Ovary (tissue), 9 donors: ENCODE measurements around the gene TBX20. TPM values are rescaled to one million over a fixed set of nuclear protein-coding genes. Genes with fewer than 3 reads are reported as not detected.

Experiments used
- DNase-seq, 5 donors: peaks; one replicate each; pipeline ENCODE4 v3.0.0-alpha.2; 2019 to 2020
- H3K27ac ChIP-seq, 2 donors: fragments of 200-600 bp; one replicate each; pipeline versions ENCODE4 v1.5.1 to v1.8.0; 2019 to 2022
- H3K27me3 ChIP-seq: fragments of 200-600 bp; one replicate; pipeline ENCODE4 v1.8.0; 2022
- H3K36me3 ChIP-seq: fragments of 200-600 bp; sonication (generic); one replicate; pipeline ENCODE4 v1.5.1; 2019
- H3K4me1 ChIP-seq: one replicate; pipeline ENCODE4 v1.8.1; 2013; ENCODE audit warnings: mild to moderate bottlenecking, moderate library complexity; ENCODE audit not compliant: insufficient read depth
- H3K4me3 ChIP-seq: fragments of 200-600 bp; sonication (generic); one replicate; pipeline ENCODE4 v1.5.1; 2017
- H3K9me3 ChIP-seq, 2 donors: fragments of 200-600 bp in 1 of 2; sonication (generic) in 1 of 2; one replicate each; pipeline versions ENCODE4 v1.5.1 to v1.8.1; 2013 to 2019; ENCODE audit warnings: mild to moderate bottlenecking in 1 of 2, moderate library complexity in 1 of 2
- CTCF ChIP-seq, 3 donors: fragments of 450-650 bp in 2 of 3; fragments of 200-600 bp in 1 of 3; IDR thresholded peaks; one replicate each; pipeline versions ENCODE4 v1.5.1 to v1.8.0; 2016 to 2022; ENCODE audit warnings: antibody characterized with exemption in 3 of 3, mild to moderate bottlenecking in 1 of 3
- EP300 ChIP-seq: sonication (generic); formaldehyde crosslinking; IDR thresholded peaks from one replicate; pipeline ENCODE4 v1.6.1; 2017; ENCODE audit warnings: antibody characterized with exemption
- POLR2A ChIP-seq: fragments of 450-650 bp; IDR thresholded peaks from one replicate; pipeline ENCODE4 v1.6.1; 2017; ENCODE audit warnings: antibody characterized with exemption, mild to moderate bottlenecking, moderate library complexity
- WGBS, 3 donors: extraction: QIAGEN DNeasy Blood & Tissue Kit in 1 of 3; methylation state at CpG; one replicate each; pipeline versions ENCODE4 v1.1.5 to v1.1.7; 2013 to 2017; 5-methylcytosine and 5-hydroxymethylcytosine counted together
- intact Hi-C, 4 donors: fragments of 100-400 bp; cut with DNase I; formaldehyde crosslinking; loops; one replicate each; pipeline versions ENCODE4 v1.11.0 to v1.15.1; 2022 to 2023
- polyA plus RNA-seq, 2 donors: library from polyadenylated mRNA; stranded (reverse); fragments of 200-250 nt in 1 of 2; fragments of 350-450 nt in 1 of 2; fragmentation: Illumina TruSeq in 1 of 2; extraction: RNeasy Lipid Tissue Mini Kit (QIAGEN cat#74804) in 1 of 2; gene quantifications; one replicate each; pipeline ENCODE4 v1.2.3, GENCODE V29; 2013 to 2014
- total RNA-seq, 7 donors: library from RNA; depleted of rRNA in 2 of 7; stranded (reverse); fragments of >200 nt in 2 of 7; fragmentation: NEBNext Ultra II Directional in 3 of 7; extraction: Animal tissue kit (Norgen Biotek cat#: 25700) in 3 of 7; gene quantifications; one replicate each; pipeline versions ENCODE4 v1.1.0 to v1.2.4, GENCODE V29; 2016 to 2023
- donor health status: DM: no; HTN: no; CAD: no; lungs with moderate emphysema.
- donor health status: DM: no; HTN: no; CAD: no.
- donor health status: Bipolar disorder and iron deficiency.
- donor health status: DM: yes; HTN: yes; CAD: no.
- donor health status: DM: no; HTN: no; CAD: no.
- donor health status: DM: yes; HTN: yes; CAD: no.

Gene TBX20
- total and polyA plus RNA-seq, 9 donors: 0.23 TPM; not detected in 8

GRCh38 chr7:35261041-35261440 lies 7.1 kb upstream of the TBX20 start:
- Histone ChIP-seq H3K9me3 (peaks cover 0 to 4% of the 10 kb centered on the region in 2 donors), H3K27ac (no peak overlapping the region), H3K27me3 (no peaks in the 10 kb centered on the region), H3K4me1 (peaks cover 3% of the 10 kb centered on the region), H3K36me3 (no peaks in the 10 kb centered on the region), H3K4me3 (no peak overlapping the region)
- TF ChIP-seq POLR2A (no peak), EP300 (no peak), CTCF (IDR thresholded peaks at IDR 0.05) (no peak)
- no peak for DNase-seq
- intact Hi-C loops: no loop called here
- WGBS, 3 donors: 24 to 25% (median 24%) methylated on average over 21 of the region's 21 CpGs

GRCh38 chr7:35260246-35260645 lies 6.3 kb upstream of the TBX20 start:
- TF ChIP-seq EP300: no peak
- TF ChIP-seq POLR2A: no peak
- TF ChIP-seq CTCF (IDR thresholded peaks at IDR 0.05): no peak
- Histone ChIP-seq H3K27me3 (no peaks in the 10 kb centered on the region), H3K27ac (no peak overlapping the region), H3K9me3 (peaks cover 0 to 4% of the 10 kb centered on the region in 2 donors), H3K36me3 (no peaks in the 10 kb centered on the region), H3K4me1 (peaks cover 3% of the 10 kb centered on the region), H3K4me3 (no peak overlapping the region)
- no peak for DNase-seq
- intact Hi-C loops: no loop called here
- 84 to 87% (median 84%) methylated on average over 7 of the region's 7 CpGs for WGBS, 3 donors

GRCh38 chr7:35259523-35259908 lies 5.6 kb upstream of the TBX20 start:
- Histone ChIP-seq H3K9me3 (peaks cover 0 to 7% of the 10 kb centered on the region in 2 donors), H3K4me1 (peaks cover 3% of the 10 kb centered on the region), H3K36me3 (no peaks in the 10 kb centered on the region), H3K27ac (no peak overlapping the region), H3K4me3 (no peak overlapping the region), H3K27me3 (no peaks in the 10 kb centered on the region)
- WGBS, 3 donors: 20 to 42% (median 32%) methylated on average over 6 of the region's 6 CpGs
- TF ChIP-seq POLR2A: no peak
- TF ChIP-seq EP300: no peak
- TF ChIP-seq CTCF (IDR thresholded peaks at IDR 0.05): no peak
- no peak for DNase-seq
- intact Hi-C loops: no loop called here

- peaks cover 3% of the 10 kb centered on the region for H3K4me1 ChIP-seq
- H3K27me3 ChIP-seq: no peaks in the 10 kb centered on the region
Measured at GRCh38 chr7:35258868-35259522, 5.1 kb upstream of the TBX20 start.

More at GRCh38 chr7:35258868-35259522, 5.1 kb upstream of the TBX20 start:
- Histone ChIP-seq H3K36me3 (no peaks in the 10 kb centered on the region), H3K27ac (no peak overlapping the region), H3K9me3 (peaks cover 0 to 7% of the 10 kb centered on the region in 2 donors), H3K4me3 (no peak overlapping the region)
- TF ChIP-seq CTCF (IDR thresholded peaks at IDR 0.05) (no peak), POLR2A (no peak), EP300 (no peak)
- WGBS, 3 donors: 11 to 28% (median 25%) methylated on average over 26 to 27 of the region's 27 CpGs
- DNase-seq: no peak
- intact Hi-C loops: no loop called here
